Stimulated activated CD4-positive, alpha-beta T cell treated with anti-CD3 and anti-CD28 coated beads, Interleukin-12 subunit alpha, Interleukin-12 subunit beta, amount 100 ng/mL, for 4 hours (primary cell): Measurements from ENCODE around the gene TEKT2.

Experiments
- DNase-seq: peaks from one replicate; pipeline ENCODE4 v3.0.0-alpha.2; 2020

TEKT2 gene

GRCh38 chr1:36107394-36107793 is 23.5 kb downstream of the TEKT2 start:
- no peak for DNase-seq

- no peak for DNase-seq
Observed at GRCh38 chr1:36108314-36108713, 24.4 kb downstream of the TEKT2 start.

GRCh38 chr1:36109041-36109679 is 25.3 kb downstream of the TEKT2 start:
- DNase-seq: no peak

GRCh38 chr1:36111151-36111550 is 27.3 kb downstream of the TEKT2 start:
- DNase-seq: no peak

GRCh38 chr1:36112823-36113222 is 28.9 kb downstream of the TEKT2 start:
- no peak for DNase-seq

- DNase-seq: no peak
Observed at GRCh38 chr1:36114371-36114770, 30.5 kb downstream of the TEKT2 start.

GRCh38 chr1:36115200-36115669 is 31.3 kb downstream of the TEKT2 start:
- no peak for DNase-seq

- DNase-seq: no peak
Observed at GRCh38 chr1:36115931-36116330, 32.0 kb downstream of the TEKT2 start.

GRCh38 chr1:36116901-36117300 is 33.0 kb downstream of the TEKT2 start:
- no peak for DNase-seq

GRCh38 chr1:36118447-36119204 is 34.7 kb downstream of the TEKT2 start:
- DNase-seq: no peak

- DNase-seq: no peak
Observed at GRCh38 chr1:36119456-36119855, 35.6 kb downstream of the TEKT2 start.

GRCh38 chr1:36122062-36123030 is 38.5 kb downstream of the TEKT2 start:
- DNase-seq: no peak

GRCh38 chr1:36123356-36123755 is 39.5 kb downstream of the TEKT2 start:
- no peak for DNase-seq

GRCh38 chr1:36124404-36125128 is 40.7 kb downstream of the TEKT2 start:
- no peak for DNase-seq

- no peak for DNase-seq
Observed at GRCh38 chr1:36125129-36125991, 41.5 kb downstream of the TEKT2 start, which contains the start of gene COL8A2. Gene COL8A2, minus strand, starts transcription at chr1:36125222. Its CDS starts 24,980 bp downstream, at chr1:36100242.

GRCh38 chr1:36126005-36126716 is 42.3 kb downstream of the TEKT2 start:
- DNase-seq: no peak

- DNase-seq: no peak
Observed at GRCh38 chr1:36126797-36127500, 43.1 kb downstream of the TEKT2 start.

GRCh38 chr1:36128126-36128904 is 44.4 kb downstream of the TEKT2 start:
- DNase-seq: no peak

GRCh38 chr1:36128905-36129206 is 45.0 kb downstream of the TEKT2 start:
- no peak for DNase-seq
